Subcutaneous abdominal adipose tissue (tissue), 5 donors: Measurements from ENCODE around the gene CPA1.
A peak's percentile ranks its signal among the peaks of the same experiment; 100 is the strongest.

Experiments
- H3K27ac ChIP-seq: one replicate; pipeline ENCODE4 v1.7.0; 2013; ENCODE audit warnings: low read depth, mild to moderate bottlenecking, inconsistent platforms, low read length, moderate library complexity
- H3K27me3 ChIP-seq, 5 donors: one replicate each; pipeline ENCODE4 v1.7.0; 2013; ENCODE audit warnings: low read length in 5 of 5, inconsistent platforms in 1 of 5; ENCODE audit not compliant: control insufficient read depth in 5 of 5, insufficient read depth in 4 of 5
- H3K36me3 ChIP-seq, 5 donors: one replicate each; pipeline ENCODE4 v1.7.0; 2013; ENCODE audit warnings: low read length in 5 of 5; ENCODE audit not compliant: control insufficient read depth in 5 of 5, insufficient read depth in 5 of 5
- H3K4me1 ChIP-seq, 5 donors: one replicate each; pipeline ENCODE4 v1.7.0; 2013; ENCODE audit warnings: low read length in 5 of 5, mild to moderate bottlenecking in 3 of 5, moderate library complexity in 1 of 5; ENCODE audit not compliant: control insufficient read depth in 5 of 5, insufficient read depth in 5 of 5
- H3K4me3 ChIP-seq, 5 donors: one replicate each; pipeline ENCODE4 v1.7.0; 2013; ENCODE audit warnings: low read length in 5 of 5, low read depth in 1 of 5
- H3K9ac ChIP-seq, 5 donors: one replicate each; pipeline ENCODE4 v1.7.0; 2013; ENCODE audit warnings: low read length in 5 of 5, mild to moderate bottlenecking in 4 of 5, moderate library complexity in 3 of 5
- H3K9me3 ChIP-seq, 5 donors: one replicate each; pipeline ENCODE4 v1.7.0; 2013; ENCODE audit warnings: low read length in 5 of 5; ENCODE audit not compliant: control insufficient read depth in 5 of 5
- donor health status: healthy.
- donor health status: healthy.
- donor health status: healthy.
- donor health status: healthy.
- donor health status: healthy.

Gene CPA1

GRCh38 chr7:130384371-130384801 is 4.1 kb downstream of the CPA1 start:
- Histone ChIP-seq H3K9me3 (no peaks in the 10 kb centered on the region), H3K4me1 (peaks cover 2 to 48% (median 37%) of the 10 kb centered on the region in 5 donors)

GRCh38 chr7:130384841-130385599 is 4.7 kb downstream of the CPA1 start:
- H3K9me3 ChIP-seq: no peaks in the 10 kb centered on the region
- H3K27ac ChIP-seq: no peak overlapping the region
- H3K9ac ChIP-seq: no peak overlapping the region

More at GRCh38 chr7:130384371-130384801, 4.1 kb downstream of the CPA1 start:
- Histone ChIP-seq H3K9ac (no peak overlapping the region), H3K27ac (no peak overlapping the region), H3K4me3 (no peak overlapping the region), H3K27me3 (no peaks in the 10 kb centered on the region), H3K36me3 (no peaks in the 10 kb centered on the region)

GRCh38 chr7:130385600-130386066 is 5.3 kb downstream of the CPA1 start:
- Histone ChIP-seq H3K4me1 (peaks cover 2 to 41% (median 29%) of the 10 kb centered on the region in 5 donors), H3K27ac (peak overlapping the region; percentile 83), H3K27me3 (no peaks in the 10 kb centered on the region), H3K9me3 (no peaks in the 10 kb centered on the region), H3K9ac (no peak overlapping the region), H3K36me3 (no peaks in the 10 kb centered on the region), H3K4me3 (no peak overlapping the region)

More at GRCh38 chr7:130384841-130385599, 4.7 kb downstream of the CPA1 start:
- no peak overlapping the region for H3K4me3 ChIP-seq
- H3K4me1 ChIP-seq: peaks cover 2 to 44% (median 33%) of the 10 kb centered on the region in 5 donors
- no peaks in the 10 kb centered on the region for H3K36me3 ChIP-seq
- no peaks in the 10 kb centered on the region for H3K27me3 ChIP-seq

GRCh38 chr7:130386876-130387275 is 6.6 kb downstream of the CPA1 start:
- peaks cover 2 to 36% (median 32%) of the 10 kb centered on the region in 5 donors for H3K4me1 ChIP-seq
- H3K4me3 ChIP-seq: no peak overlapping the region
- no peaks in the 10 kb centered on the region for H3K27me3 ChIP-seq
- no peaks in the 10 kb centered on the region for H3K9me3 ChIP-seq
- H3K9ac ChIP-seq: peak overlapping the region in 3 of 5 donors; percentile 50 to 69 (median 58)
- H3K27ac ChIP-seq: peak overlapping the region; percentile 83
- H3K36me3 ChIP-seq: no peaks in the 10 kb centered on the region

- Histone ChIP-seq H3K4me3 (no peak overlapping the region), H3K36me3 (no peaks in the 10 kb centered on the region), H3K27me3 (no peaks in the 10 kb centered on the region), H3K9me3 (no peaks in the 10 kb centered on the region), H3K4me1 (peaks cover 2 to 38% (median 36%) of the 10 kb centered on the region in 5 donors), H3K27ac (peak overlapping the region; percentile 83), H3K9ac (peak overlapping the region in 3 of 5 donors; percentile 50 to 69 (median 58))
Observed at GRCh38 chr7:130387306-130387627, 7.0 kb downstream of the CPA1 start.

- Histone ChIP-seq H3K9ac (peak overlapping the region in 2 of 5 donors; percentile 0 to 58), H3K9me3 (no peaks in the 10 kb centered on the region), H3K27ac (peak overlapping the region; percentile 83)
Observed at GRCh38 chr7:130387628-130388403, 7.5 kb downstream of the CPA1 start.

GRCh38 chr7:130388671-130389070 is 8.4 kb downstream of the CPA1 start:
- H3K27me3 ChIP-seq: no peaks in the 10 kb centered on the region
- H3K4me3 ChIP-seq: peak overlapping the region in 1 of 5 donors; percentile 13
- H3K27ac ChIP-seq: peak overlapping the region; percentile 83
- no peaks in the 10 kb centered on the region for H3K36me3 ChIP-seq
- no peaks in the 10 kb centered on the region for H3K9me3 ChIP-seq
- H3K9ac ChIP-seq: no peak overlapping the region
- H3K4me1 ChIP-seq: peaks cover 2 to 52% (median 49%) of the 10 kb centered on the region in 5 donors

More at GRCh38 chr7:130387628-130388403, 7.5 kb downstream of the CPA1 start:
- Histone ChIP-seq H3K4me1 (peaks cover 2 to 43% (median 42%) of the 10 kb centered on the region in 5 donors), H3K27me3 (no peaks in the 10 kb centered on the region), H3K4me3 (no peak overlapping the region), H3K36me3 (no peaks in the 10 kb centered on the region)

GRCh38 chr7:130390486-130390885 is 10.2 kb downstream of the CPA1 start:
- H3K4me3 ChIP-seq: no peak overlapping the region
- H3K9ac ChIP-seq: no peak overlapping the region
- no peaks in the 10 kb centered on the region for H3K36me3 ChIP-seq
- peaks cover 2 to 64% (median 54%) of the 10 kb centered on the region in 5 donors for H3K4me1 ChIP-seq
- no peaks in the 10 kb centered on the region for H3K27me3 ChIP-seq
- peak overlapping the region; percentile 79 for H3K27ac ChIP-seq
- no peaks in the 10 kb centered on the region for H3K9me3 ChIP-seq

- H3K27me3 ChIP-seq: no peaks in the 10 kb centered on the region
- H3K36me3 ChIP-seq: no peaks in the 10 kb centered on the region
- H3K4me3 ChIP-seq: no peak overlapping the region
- peak overlapping the region in 2 of 5 donors; percentile 56 to 62 for H3K9ac ChIP-seq
- H3K27ac ChIP-seq: peak overlapping the region; percentile 98
- H3K9me3 ChIP-seq: no peaks in the 10 kb centered on the region
- peaks cover 0 to 67% (median 53%) of the 10 kb centered on the region in 5 donors for H3K4me1 ChIP-seq
Observed at GRCh38 chr7:130393101-130393561, 12.8 kb downstream of the CPA1 start.
